GM18520 (cell line): ENCODE results near the gene PTBP1.
"Not testable (repeated sequence)": the region's sequence is repeated elsewhere in the genome, so short reads cannot be mapped to it uniquely, and the experiment has no call there.

Experiments used
- ATAC-seq: cut with Tn5 transposase; IDR thresholded peaks from one replicate; pipeline ENCODE4 v1.9.1; 2021; ENCODE audit not compliant: unreplicated experiment

PTBP1 gene

GRCh38 chr19:807627-808422 lies 10.6 kb downstream of the PTBP1 start:
- ATAC-seq, result no peak

DNA sequence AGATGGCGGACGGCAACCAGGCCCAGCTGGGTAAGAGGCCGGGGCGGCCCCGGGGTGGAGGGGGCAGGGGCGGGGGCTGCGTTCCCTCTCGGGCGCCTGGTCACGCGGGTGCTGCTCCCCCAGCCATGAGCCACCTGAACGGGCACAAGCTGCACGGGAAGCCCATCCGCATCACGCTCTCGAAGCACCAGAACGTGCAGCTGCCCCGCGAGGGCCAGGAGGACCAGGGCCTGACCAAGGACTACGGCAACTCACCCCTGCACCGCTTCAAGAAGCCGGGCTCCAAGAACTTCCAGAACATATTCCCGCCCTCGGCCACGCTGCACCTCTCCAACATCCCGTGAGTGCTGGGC lies 11.1 kb downstream of the PTBP1 start:
- no peak for ATAC-seq

- no peak for ATAC-seq
Observed at GRCh38 chr19:810077-810855, 13.0 kb downstream of the PTBP1 start.

DNA sequence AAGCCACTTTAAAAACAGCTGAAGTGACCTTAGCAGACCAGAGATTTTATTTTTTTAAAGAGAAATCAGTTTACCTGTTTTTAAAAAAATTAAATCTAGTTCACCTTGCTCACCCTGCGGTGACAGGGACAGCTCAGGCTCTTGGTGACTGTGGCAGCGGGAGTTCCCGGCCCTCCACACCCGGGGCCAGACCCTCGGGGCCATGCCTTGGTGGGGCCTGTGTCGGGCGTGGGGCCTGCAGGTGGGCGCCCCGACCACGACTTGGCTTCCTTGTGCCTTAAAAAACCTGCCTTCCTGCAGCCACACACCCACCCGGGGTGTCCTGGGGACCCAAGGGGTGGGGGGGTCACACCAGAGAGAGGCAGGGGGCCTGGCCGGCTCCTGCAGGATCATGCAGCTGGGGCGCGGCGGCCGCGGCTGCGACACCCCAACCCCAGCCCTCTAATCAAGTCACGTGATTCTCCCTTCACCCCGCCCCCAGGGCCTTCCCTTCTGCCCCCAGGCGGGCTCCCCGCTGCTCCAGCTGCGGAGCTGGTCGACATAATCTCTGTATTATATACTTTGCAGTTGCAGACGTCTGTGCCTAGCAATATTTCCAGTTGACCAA lies 13.7 kb downstream of the PTBP1 start:
- ATAC-seq, result no peak

DNA sequence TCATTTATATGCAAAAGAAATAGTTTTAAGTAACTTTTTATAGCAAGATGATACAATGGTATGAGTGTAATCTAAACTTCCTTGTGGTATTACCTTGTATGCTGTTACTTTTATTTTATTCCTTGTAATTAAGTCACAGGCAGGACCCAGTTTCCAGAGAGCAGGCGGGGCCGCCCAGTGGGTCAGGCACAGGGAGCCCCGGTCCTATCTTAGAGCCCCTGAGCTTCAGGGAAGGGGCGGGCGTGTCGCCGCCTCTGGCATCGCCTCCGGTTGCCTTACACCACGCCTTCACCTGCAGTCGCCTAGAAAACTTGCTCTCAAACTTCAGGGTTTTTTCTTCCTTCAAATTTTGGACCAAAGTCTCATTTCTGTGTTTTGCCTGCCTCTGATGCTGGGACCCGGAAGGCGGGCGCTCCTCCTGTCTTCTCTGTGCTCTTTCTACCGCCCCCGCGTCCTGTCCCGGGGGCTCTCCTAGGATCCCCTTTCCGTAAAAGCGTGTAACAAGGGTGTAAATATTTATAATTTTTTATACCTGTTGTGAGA lies 14.3 kb downstream of the PTBP1 start:
- ATAC-seq, result no peak

- ATAC-seq, result no peak
Observed at GRCh38 chr19:812049-812746, 14.9 kb downstream of the PTBP1 start.

DNA sequence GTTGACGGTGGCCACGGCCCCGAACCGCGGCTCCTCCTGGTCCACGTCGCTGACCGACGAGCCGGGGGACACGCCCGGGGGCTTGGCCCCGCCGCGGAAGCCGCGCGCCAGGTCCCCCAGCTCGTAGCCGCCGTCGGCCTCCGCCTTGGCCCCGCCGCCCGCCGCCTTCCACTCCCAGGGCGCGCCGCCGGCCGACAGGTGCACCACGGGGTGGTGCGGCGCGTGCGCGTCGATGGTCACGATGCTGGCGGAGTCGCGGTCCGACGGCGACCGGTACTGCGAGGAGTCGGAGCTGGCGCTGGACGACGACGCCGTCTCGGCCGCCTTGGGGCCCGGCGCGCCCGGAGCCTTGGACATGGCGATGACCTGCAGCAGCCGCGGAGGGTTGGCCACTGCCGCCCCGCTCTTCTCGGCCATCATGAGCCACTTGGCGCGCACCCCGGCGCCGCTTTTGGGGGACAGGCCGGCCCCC lies 15.5 kb downstream of the PTBP1 start:
- ATAC-seq, result no peak

DNA sequence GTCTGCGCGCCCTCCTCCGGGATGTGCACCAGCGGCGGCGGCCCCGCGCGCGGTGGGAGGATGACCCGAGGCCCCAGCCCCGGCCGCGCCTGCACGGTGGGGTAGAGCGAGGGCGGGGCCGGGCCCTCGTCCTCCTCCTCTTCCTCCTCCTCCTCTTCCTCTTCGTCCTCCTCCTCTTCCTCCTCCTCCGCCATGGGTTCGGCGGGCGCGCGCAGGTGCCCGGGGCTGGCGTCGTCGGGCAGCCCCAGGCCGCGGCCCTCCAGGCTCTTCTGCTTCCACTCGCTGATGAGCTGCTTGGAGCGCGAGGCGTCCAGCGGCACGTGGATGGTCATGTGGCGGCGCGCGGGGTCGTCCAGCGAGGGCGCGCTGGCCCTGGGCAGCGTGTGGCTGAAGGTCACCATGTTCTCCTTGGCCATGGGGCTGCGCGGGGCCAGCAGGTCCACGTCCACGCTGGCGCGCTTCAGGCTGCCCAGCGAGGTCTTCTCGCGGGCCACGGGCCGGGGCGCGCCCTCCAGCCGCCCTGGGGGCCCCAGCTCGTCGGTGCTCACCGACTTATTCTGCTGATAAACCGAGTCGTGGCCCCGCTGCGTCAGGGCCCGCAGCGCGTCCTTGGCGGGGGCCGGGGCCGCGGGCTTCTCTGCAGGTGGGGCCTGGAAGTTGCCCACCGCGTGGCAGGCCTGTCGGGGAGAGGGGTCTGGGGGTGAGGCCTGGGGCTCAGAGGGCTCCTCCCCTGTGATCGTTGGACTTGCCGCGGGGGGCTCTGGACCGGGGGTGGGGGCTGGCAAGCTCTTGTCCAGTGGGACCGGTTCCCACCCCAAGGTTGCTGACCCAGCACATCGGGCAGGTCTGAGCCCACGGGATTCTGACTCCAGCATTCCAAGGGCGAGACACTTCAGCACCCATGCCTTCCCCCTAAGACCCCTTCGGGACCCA lies 16.2 kb downstream of the PTBP1 start:
- ATAC-seq, result no peak

GRCh38 chr19:814152-815078 lies 17.2 kb downstream of the PTBP1 start:
- ATAC-seq, result no peak

GRCh38 chr19:815079-815774 lies 18.0 kb downstream of the PTBP1 start:
- ATAC-seq, result no peak

- ATAC-seq, result no peak
Observed at GRCh38 chr19:815775-816499, 18.7 kb downstream of the PTBP1 start.

DNA sequence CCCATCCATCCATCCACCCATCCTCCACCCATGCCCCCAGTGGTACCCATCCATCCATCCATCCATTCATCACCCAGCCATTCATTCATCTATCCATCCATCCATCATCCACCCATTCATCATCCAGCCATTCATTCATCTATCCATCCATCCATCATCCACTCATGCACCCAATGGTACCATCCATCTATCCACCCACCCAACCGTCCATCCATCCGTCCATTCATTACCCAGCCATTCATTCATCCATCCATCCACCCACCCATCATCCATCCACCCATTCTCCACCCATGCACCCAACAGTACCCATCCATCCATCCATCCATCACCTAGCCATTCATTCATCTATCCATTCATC lies 19.2 kb downstream of the PTBP1 start:
- ATAC-seq, result no peak

GRCh38 chr19:820212-820611 lies 23.0 kb downstream of the PTBP1 start:
- not testable (repeated sequence) for ATAC-seq

GRCh38 chr19:821231-821824 lies 24.1 kb downstream of the PTBP1 start:
- ATAC-seq, result no peak

DNA sequence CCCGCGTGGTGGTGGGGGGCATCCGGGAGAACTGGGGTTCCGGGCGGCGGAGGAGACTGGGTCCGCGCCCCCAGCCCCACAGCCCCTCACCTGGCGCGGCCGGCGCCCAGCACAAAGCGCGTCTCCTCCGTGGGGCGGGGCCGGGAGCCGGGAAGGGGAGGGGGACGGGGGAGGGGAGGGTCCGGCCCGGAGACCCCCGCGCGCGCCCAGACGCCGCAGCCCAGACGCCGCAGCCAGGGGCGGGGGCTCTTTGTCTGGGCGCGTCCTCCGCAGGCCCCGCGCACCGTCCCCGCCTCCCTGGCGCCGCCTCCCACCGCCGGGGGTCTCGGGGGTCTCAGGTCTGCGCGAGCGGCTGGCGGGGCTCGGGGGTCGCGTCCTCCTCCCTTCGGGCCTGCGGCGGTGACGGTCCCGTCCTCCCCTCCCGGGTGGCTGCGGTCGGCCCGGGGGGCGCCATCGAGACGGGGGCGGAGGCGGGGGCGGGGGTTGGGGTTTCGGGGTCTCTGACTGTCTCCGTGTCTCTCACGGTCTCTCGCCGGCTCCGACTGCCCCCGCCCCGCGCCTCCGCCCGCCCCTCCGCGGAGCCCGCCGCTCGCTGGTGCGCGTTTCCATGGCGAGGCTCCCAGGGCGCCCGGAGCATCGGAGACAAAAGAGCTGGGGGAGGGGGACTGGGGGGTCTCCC lies 24.7 kb downstream of the PTBP1 start, which contains the start of gene PLPPR3:
Gene PLPPR3 (minus strand): TSS at position 131 of the 679 bp plus-strand sequence. CDS start 396 bp downstream, outside the sequence.
- no peak for ATAC-seq

DNA sequence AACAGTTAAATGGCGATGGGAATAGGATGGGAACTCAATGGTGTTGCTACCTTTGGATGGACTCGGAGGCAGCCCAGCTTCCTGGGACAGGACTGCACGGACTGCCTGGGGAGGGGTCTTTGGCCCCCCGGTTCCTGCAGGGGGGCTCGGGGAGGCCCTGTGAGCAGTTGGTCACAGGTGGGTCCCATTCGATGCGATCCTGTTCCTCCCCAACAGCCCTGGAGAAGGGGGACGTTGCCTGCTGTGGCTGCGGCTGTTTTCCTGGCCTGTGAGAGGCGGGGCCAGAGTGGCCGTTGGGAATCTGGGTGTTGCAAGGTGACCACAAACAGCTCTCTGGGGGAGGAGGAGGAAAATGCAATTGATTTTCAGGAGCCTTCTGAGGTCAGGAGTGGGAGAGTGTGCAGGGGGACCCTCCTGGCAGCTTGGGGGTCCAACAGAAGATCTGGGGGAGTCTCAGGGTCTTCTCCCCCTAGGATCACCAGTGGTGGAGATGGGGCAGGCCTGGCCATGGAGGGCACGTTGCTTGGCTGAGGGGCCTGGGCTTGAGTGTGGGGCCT lies 26.4 kb downstream of the PTBP1 start:
- no peak for ATAC-seq
